Left kidney (tissue), 2 donors: ENCODE measurements around the gene MAST1. TPM values are rescaled to one million over a fixed set of nuclear protein-coding genes. Genes with fewer than 3 reads are reported as not detected.
"Not testable (repeated sequence)": the region's sequence is repeated elsewhere in the genome, so short reads cannot be mapped to it uniquely, and the experiment has no call there.

Experiments used
- DNase-seq: peaks from one replicate; pipeline ENCODE4 v3.0.0-alpha.2; 2013
- polyA plus RNA-seq: library from polyadenylated mRNA; unstranded; fragments of 120-200 nt; gene quantifications from one replicate; pipeline ENCODE4 v1.2.1, GENCODE V29; 2013; ENCODE audit not compliant: insufficient read length

Gene MAST1
- polyA plus RNA-seq, 1 donor = 1.0 TPM

GRCh38 chr19:12893582-12893981, 55.3 kb downstream of the MAST1 start:
- DNase-seq = no peak

GRCh38 chr19:12896460-12896859, 58.1 kb downstream of the MAST1 start:
- no peak for DNase-seq

GRCh38 chr19:12899891-12900518, 61.7 kb downstream of the MAST1 start:
- no peak for DNase-seq

- DNase-seq = no peak
These were observed 68.9 kb downstream of the MAST1 start for GRCh38 chr19:12907166-12907565.

- no peak for DNase-seq
These were observed 74.3 kb downstream of the MAST1 start for GRCh38 chr19:12912571-12912970.

- no peak for DNase-seq
These were observed 74.8 kb downstream of the MAST1 start for GRCh38 chr19:12913011-12913561.

- DNase-seq = no peak
These were observed 75.8 kb downstream of the MAST1 start for GRCh38 chr19:12913851-12914690.

- not testable (repeated sequence) for DNase-seq
These were observed 77.5 kb downstream of the MAST1 start for GRCh38 chr19:12915860-12916259.

- DNase-seq = no peak
These were observed 79.9 kb downstream of the MAST1 start for GRCh38 chr19:12918253-12918652.

GRCh38 chr19:12921047-12921446, 82.7 kb downstream of the MAST1 start:
- DNase-seq = no peak

- no peak for DNase-seq
These were observed 84.6 kb downstream of the MAST1 start for GRCh38 chr19:12922959-12923358.

Other genes with a start within 250 kb of the MAST1 start
- gene ZNF490, start 227.7 kb upstream of the MAST1 start, polyA plus RNA-seq = 5.7 TPM
- 28.1 TPM for gene ZNF791, start 227.6 kb upstream of the MAST1 start, polyA plus RNA-seq
- 35.1 TPM for gene MAN2B1, start 171.8 kb upstream of the MAST1 start, polyA plus RNA-seq
- 18.2 TPM for gene WDR83, start 171.7 kb upstream of the MAST1 start, polyA plus RNA-seq
- gene DHPS, start 156.6 kb upstream of the MAST1 start, polyA plus RNA-seq = 87.9 TPM
- 1.00 TPM for gene GNG14, start 150.5 kb upstream of the MAST1 start, polyA plus RNA-seq
- gene FBXW9, start 141.9 kb upstream of the MAST1 start, polyA plus RNA-seq = 10.4 TPM
- 78.7 TPM for gene TNPO2, start 114.6 kb upstream of the MAST1 start, polyA plus RNA-seq
- 139 TPM for gene TRIR, start 103.8 kb upstream of the MAST1 start, polyA plus RNA-seq
- 74.0 TPM for gene GET3, start 101.0 kb upstream of the MAST1 start, polyA plus RNA-seq
- 0.23 TPM for gene BEST2, start 86.7 kb upstream of the MAST1 start, polyA plus RNA-seq
- 78.3 TPM for gene HOOK2, start 63.0 kb upstream of the MAST1 start, polyA plus RNA-seq
- gene JUNB, start 47.0 kb upstream of the MAST1 start, polyA plus RNA-seq = 22.7 TPM
- 274 TPM for gene PRDX2, start 36.7 kb upstream of the MAST1 start, polyA plus RNA-seq
- gene THSD8, start 36.4 kb upstream of the MAST1 start, polyA plus RNA-seq = 5.4 TPM
- 35.1 TPM for gene RNASEH2A, start 31.9 kb upstream of the MAST1 start, polyA plus RNA-seq
- gene RTBDN, start 3.9 kb upstream of the MAST1 start, polyA plus RNA-seq = 0.07 TPM
- gene DNASE2, start 42.9 kb downstream of the MAST1 start, polyA plus RNA-seq = 9.5 TPM
- 0.17 TPM for gene KLF1, start 48.7 kb downstream of the MAST1 start, polyA plus RNA-seq
- 31.1 TPM for gene GCDH, start 52.6 kb downstream of the MAST1 start, polyA plus RNA-seq
- gene SYCE2, start 80.8 kb downstream of the MAST1 start, polyA plus RNA-seq = 3.4 TPM
- 41.5 TPM for gene FARSA, start 95.2 kb downstream of the MAST1 start, polyA plus RNA-seq
- 783 TPM for gene CALR, start 100.1 kb downstream of the MAST1 start, polyA plus RNA-seq
- gene RAD23A, start 107.3 kb downstream of the MAST1 start, polyA plus RNA-seq = 71.9 TPM
- gene GADD45GIP1, start 118.7 kb downstream of the MAST1 start, polyA plus RNA-seq = 25.2 TPM
- 0.18 TPM for gene DAND5, start 131.1 kb downstream of the MAST1 start, polyA plus RNA-seq
- 14.6 TPM for gene NFIX, start 157.0 kb downstream of the MAST1 start, polyA plus RNA-seq